Myocyte (in vitro differentiated cells): ENCODE measurements around the gene LRFN2. TPM values are rescaled to one million over a fixed set of nuclear protein-coding genes. Genes with fewer than 3 reads are reported as not detected.

ENCODE experiments used
- DNase-seq: peaks from one replicate; pipeline ENCODE4 v3.0.0-alpha.2; 2012; ENCODE audit warnings: low read depth
- total RNA-seq: library from RNA; depleted of rRNA; stranded (reverse); fragments of >200 nt; gene quantifications from 2 replicates; pipeline ENCODE4 v1.2.3, GENCODE V29; 2014

The LRFN2 gene
- total RNA-seq, 1 donor from 2014 or later, result not detected

GRCh38 chr6:40477246-40478126, 109.7 kb downstream of the LRFN2 start:
- no peak for DNase-seq

GRCh38 chr6:40476673-40477072, 110.5 kb downstream of the LRFN2 start:
- DNase-seq, result no peak

- no peak for DNase-seq
These were observed 112.2 kb downstream of the LRFN2 start for GRCh38 chr6:40474937-40475336.

GRCh38 chr6:40473026-40473425, 114.1 kb downstream of the LRFN2 start:
- no peak for DNase-seq

- DNase-seq, result no peak
These were observed 114.8 kb downstream of the LRFN2 start for GRCh38 chr6:40472353-40472752.

- DNase-seq, result no peak
These were observed 115.9 kb downstream of the LRFN2 start for GRCh38 chr6:40471243-40471642.

- no peak for DNase-seq
These were observed 117.8 kb downstream of the LRFN2 start for GRCh38 chr6:40469323-40469722.

- DNase-seq, result no peak
These were observed 120.1 kb downstream of the LRFN2 start for GRCh38 chr6:40466986-40467539.

- no peak for DNase-seq
These were observed 125.5 kb downstream of the LRFN2 start for GRCh38 chr6:40461643-40462042.

GRCh38 chr6:40460380-40460779, 126.8 kb downstream of the LRFN2 start:
- DNase-seq, result no peak

- DNase-seq, result no peak
These were observed 129.9 kb downstream of the LRFN2 start for GRCh38 chr6:40457261-40457660.

GRCh38 chr6:40456390-40457013, 130.7 kb downstream of the LRFN2 start:
- no peak for DNase-seq

- no peak for DNase-seq
These were observed 131.3 kb downstream of the LRFN2 start for GRCh38 chr6:40455686-40456389.

GRCh38 chr6:40450483-40450882, 136.7 kb downstream of the LRFN2 start:
- no peak for DNase-seq

GRCh38 chr6:40444811-40445210, 142.4 kb downstream of the LRFN2 start:
- DNase-seq, result no peak

GRCh38 chr6:40444312-40444711, 142.9 kb downstream of the LRFN2 start:
- no peak for DNase-seq

GRCh38 chr6:40443842-40444241, 143.3 kb downstream of the LRFN2 start:
- DNase-seq, result no peak

- DNase-seq, result no peak
These were observed 144.6 kb downstream of the LRFN2 start for GRCh38 chr6:40442591-40442990.

- no peak for DNase-seq
These were observed 146.0 kb downstream of the LRFN2 start for GRCh38 chr6:40441150-40441549.

GRCh38 chr6:40440053-40440452, 147.1 kb downstream of the LRFN2 start:
- no peak for DNase-seq

- DNase-seq, result no peak
These were observed 148.0 kb downstream of the LRFN2 start for GRCh38 chr6:40439026-40439800.
